Esophagus squamous epithelium (tissue), 4 donors: ENCODE results near the gene GPR35.

Experiments
- CTCF ChIP-seq, 6 experiments: fragments of 450-650 bp in 4 of 6; fragments of 200-600 bp in 2 of 6; sonication (generic) in 2 of 6; IDR thresholded peaks; one replicate each; pipeline ENCODE4 v1.5.1; 2016 to 2019; ENCODE audit warnings: antibody characterized with exemption in 6 of 6, mild to moderate bottlenecking in 4 of 6, moderate library complexity in 4 of 6
- POLR2A ChIP-seq, 4 donors: fragments of 450-650 bp; IDR thresholded peaks; one replicate each; pipeline ENCODE4 v1.6.1; 2017; ENCODE audit warnings: antibody characterized with exemption in 4 of 4, mild to moderate bottlenecking in 4 of 4, moderate library complexity in 3 of 4

- TF ChIP-seq POLR2A (IDR thresholded peaks at IDR 0.05) (no peak), CTCF (IDR thresholded peaks at IDR 0.05) (no peak)
These were observed 35.3 kb upstream of the GPR35 start for GRCh38 chr2:240589850-240590525.
